GM18505 (cell line): ENCODE measurements around the gene IL21.
"Not testable (repeated sequence)": the region's sequence is repeated elsewhere in the genome, so short reads cannot be mapped to it uniquely, and the experiment has no call there.

Experiments used
- ATAC-seq: cut with Tn5 transposase; IDR thresholded peaks from one replicate; pipeline ENCODE4 v1.9.1; 2021; ENCODE audit not compliant: unreplicated experiment
- POLR2A ChIP-seq: IDR thresholded peaks from 4 replicates; pipeline ENCODE4 v1.6.1; 2011; ENCODE audit warnings: borderline replicate concordance; ENCODE audit not compliant: insufficient read depth, insufficient read length; ENCODE audit errors: extremely low read depth

Gene IL21

GRCh38 chr4:122657553-122657952 lies 36.7 kb upstream of the IL21 start:
- no peak for TF ChIP-seq POLR2A
- ATAC-seq = no peak

GRCh38 chr4:122656583-122656982 lies 35.7 kb upstream of the IL21 start:
- ATAC-seq = not testable (repeated sequence)

GRCh38 chr4:122652379-122652778 lies 31.5 kb upstream of the IL21 start:
- no peak for TF ChIP-seq POLR2A
- ATAC-seq = no peak

- no peak for TF ChIP-seq POLR2A
- no peak for ATAC-seq
Observed at GRCh38 chr4:122650148-122650547, 29.3 kb upstream of the IL21 start.

- TF ChIP-seq POLR2A = no peak
- no peak for ATAC-seq
Observed at GRCh38 chr4:122647656-122648055, 26.8 kb upstream of the IL21 start.

GRCh38 chr4:122643257-122643656 lies 22.4 kb upstream of the IL21 start:
- TF ChIP-seq POLR2A = no peak
- ATAC-seq = no peak

- ATAC-seq = no peak
- TF ChIP-seq POLR2A = no peak
Observed at GRCh38 chr4:122639181-122639580, 18.3 kb upstream of the IL21 start.

GRCh38 chr4:122636697-122637096 lies 15.8 kb upstream of the IL21 start:
- peak; percentile 52 for ATAC-seq
- no peak for TF ChIP-seq POLR2A

- ATAC-seq = peak; percentile 56
- TF ChIP-seq POLR2A = no peak
Observed at GRCh38 chr4:122635205-122635604, 14.3 kb upstream of the IL21 start.

- no peak for TF ChIP-seq POLR2A
- ATAC-seq = no peak
Observed at GRCh38 chr4:122633211-122633610, 12.3 kb upstream of the IL21 start.

- peak; percentile 68 for ATAC-seq
- TF ChIP-seq POLR2A = no peak
Observed at GRCh38 chr4:122632396-122633143, 11.7 kb upstream of the IL21 start.

GRCh38 chr4:122625156-122625555 lies 4.3 kb upstream of the IL21 start:
- no peak for ATAC-seq
- TF ChIP-seq POLR2A = no peak

- no peak for TF ChIP-seq POLR2A
- no peak for ATAC-seq
Observed at GRCh38 chr4:122624205-122624604, 3.3 kb upstream of the IL21 start.

GRCh38 chr4:122623637-122624166 lies 2.8 kb upstream of the IL21 start:
- ATAC-seq = no peak
- TF ChIP-seq POLR2A = no peak
